OCI-LY1 (cell line): ENCODE results near the gene RPGRIP1L.

Source experiments
- H2AFZ ChIP-seq: fragments of 200-600 bp; sonication (generic), shearing (Covaris generic); 2 replicates; pipeline ENCODE4 v1.6.0; 2014; ENCODE audit warnings: antibody characterized with exemption, mild to moderate bottlenecking, low read length
- H3F3A ChIP-seq: fragments of 200-600 bp; sonication (generic), shearing (Covaris generic); 2 replicates; pipeline ENCODE4 v1.6.0; 2014; ENCODE audit warnings: mild to moderate bottlenecking, antibody characterized with exemption, low read length, moderate library complexity; ENCODE audit not compliant: insufficient read depth
- H3K27ac ChIP-seq: fragments of 200-600 bp; sonication (generic); 2 replicates; pipeline ENCODE4 v1.5.1; 2014; ENCODE audit warnings: low read length, mixed run types, mild to moderate bottlenecking, low read depth; ENCODE audit not compliant: poor library complexity, severe bottlenecking
- H3K27me3 ChIP-seq: fragments of 200-600 bp; sonication (generic); 2 replicates; pipeline ENCODE4 v1.6.0; 2014; ENCODE audit warnings: antibody characterized with exemption, mild to moderate bottlenecking, low read length, moderate library complexity; ENCODE audit not compliant: insufficient read depth
- H3K36me3 ChIP-seq: fragments of 200-600 bp; sonication (generic); 2 replicates; pipeline ENCODE4 v1.6.1; 2014; ENCODE audit warnings: mild to moderate bottlenecking, antibody characterized with exemption, low read length, moderate library complexity, mixed read lengths; ENCODE audit not compliant: insufficient read depth
- H3K4me1 ChIP-seq: fragments of 200-600 bp; sonication (generic); 2 replicates; pipeline ENCODE4 v1.5.1; 2014; ENCODE audit warnings: mild to moderate bottlenecking, low read length, moderate library complexity; ENCODE audit not compliant: insufficient read depth, severe bottlenecking
- H3K4me2 ChIP-seq: fragments of 200-600 bp; sonication (generic), shearing (Covaris generic); 2 replicates; pipeline ENCODE4 v1.6.1; 2014; ENCODE audit warnings: low read length
- H3K4me3 ChIP-seq: fragments of 200-600 bp; sonication (generic); 2 replicates; pipeline ENCODE4 v1.5.1; 2014; ENCODE audit warnings: low read length, low read depth, mild to moderate bottlenecking, mixed read lengths; ENCODE audit not compliant: poor library complexity, severe bottlenecking
- H3K79me2 ChIP-seq: fragments of 200-600 bp; shearing (Covaris generic); 2 replicates; pipeline ENCODE4 v1.6.1; 2016; ENCODE audit warnings: mixed run types, low read length, mixed read lengths; ENCODE audit not compliant: insufficient read depth
- H3K9ac ChIP-seq: fragments of 200-600 bp; sonication (generic), shearing (Covaris generic); 2 replicates; pipeline ENCODE4 v1.6.1; 2014; ENCODE audit warnings: mild to moderate bottlenecking, low read length, mixed read lengths
- H3K9me2 ChIP-seq: fragments of 200-600 bp; sonication (generic), shearing (Covaris generic); 2 replicates; pipeline ENCODE4 v1.6.1; 2014; ENCODE audit warnings: low read depth, mild to moderate bottlenecking, low read length, mixed read lengths
- H3K9me3 ChIP-seq: fragments of 200-600 bp; shearing (Covaris generic); 2 replicates; pipeline ENCODE4 v1.6.1; 2014; ENCODE audit warnings: low read length, mixed read lengths
- H4K20me1 ChIP-seq: fragments of 200-600 bp; sonication (generic), shearing (Covaris generic); 2 replicates; pipeline ENCODE4 v1.6.0; 2016; ENCODE audit warnings: mild to moderate bottlenecking, low read length; ENCODE audit not compliant: insufficient read depth
- CTCF ChIP-seq: fragments of 200-600 bp; sonication (generic), shearing (Covaris generic); IDR thresholded peaks from 2 replicates; pipeline ENCODE4 v1.5.1; 2017; ENCODE audit warnings: mild to moderate bottlenecking, antibody characterized with exemption, low read length, moderate library complexity, mixed read lengths
- EZH2 ChIP-seq: fragments of 200-600 bp; sonication (generic), shearing (Covaris generic); IDR thresholded peaks from 2 replicates; pipeline ENCODE4 v1.8.0; 2017; ENCODE audit warnings: borderline replicate concordance, mixed run types, mild to moderate bottlenecking, antibody characterized with exemption, low read length, moderate library complexity, mixed read lengths

RPGRIP1L gene

GRCh38 chr16:53703590-53704444 is at the start of gene RPGRIP1L, which contains the start of gene FTO:
RPGRIP1L (minus strand) TSS chr16:53703859; CDS start chr16:53700723, 3,136 bp downstream.
FTO (plus strand) TSS chr16:53704156.
- no peaks in the 10 kb centered on the region for H4K20me1 ChIP-seq
- H3F3A ChIP-seq = no peaks in the 10 kb centered on the region
- H3K79me2 ChIP-seq = peaks cover 14% of the 10 kb centered on the region
- peak within 1 kb of the TSS; percentile 87 for H3K4me3 ChIP-seq
- H3K27me3 ChIP-seq = no peaks in the 10 kb centered on the region
- H3K9me2 ChIP-seq = no peaks in the 10 kb centered on the region
- H3K9me3 ChIP-seq = no peaks in the 10 kb centered on the region
- peaks cover 22% of the 10 kb centered on the region for H3K4me1 ChIP-seq
- H3K4me2 ChIP-seq = peak within 1 kb of the TSS; percentile 93
- H3K9ac ChIP-seq = peak within 1 kb of the TSS; percentile 76
- TF ChIP-seq EZH2 (no peak), CTCF (no peak)
- H3K36me3 ChIP-seq = peaks cover 4% of the 10 kb centered on the region; the same call in 1 of the 2 replicates
- H2AFZ ChIP-seq = peak within 1 kb of the TSS; percentile 58
- no peak within 1 kb of the TSS for H3K27ac ChIP-seq

GRCh38 chr16:53753431-53753830 is 49.8 kb upstream of the RPGRIP1L start:
- H3K4me3 ChIP-seq = no peak overlapping the region
- H4K20me1 ChIP-seq = no peaks in the 10 kb centered on the region
- H3K27ac ChIP-seq = no peak overlapping the region
- no peaks in the 10 kb centered on the region for H3K79me2 ChIP-seq
- H3K9me3 ChIP-seq = no peaks in the 10 kb centered on the region
- H3K9me2 ChIP-seq = no peaks in the 10 kb centered on the region
- H3F3A ChIP-seq = no peaks in the 10 kb centered on the region
- H3K36me3 ChIP-seq = no peaks in the 10 kb centered on the region
- H2AFZ ChIP-seq = no peak overlapping the region
- TF ChIP-seq CTCF (peak; percentile 23; the same call in 1 of the 2 replicates), EZH2 (no peak)
- no peak overlapping the region for H3K4me2 ChIP-seq
- peaks cover 27% of the 10 kb centered on the region for H3K4me1 ChIP-seq
- H3K9ac ChIP-seq = no peak overlapping the region
- no peaks in the 10 kb centered on the region for H3K27me3 ChIP-seq

GRCh38 chr16:53752560-53752959 is 48.9 kb upstream of the RPGRIP1L start:
- Histone ChIP-seq H3K27me3 (no peaks in the 10 kb centered on the region), H3K9me2 (no peaks in the 10 kb centered on the region), H3K79me2 (peaks cover 3% of the 10 kb centered on the region; the same call in 1 of the 2 replicates), H3K9ac (no peak overlapping the region), H3K4me3 (no peak overlapping the region), H3K4me2 (no peak overlapping the region), H2AFZ (no peak overlapping the region), H3F3A (no peaks in the 10 kb centered on the region), H4K20me1 (no peaks in the 10 kb centered on the region), H3K27ac (no peak overlapping the region), H3K36me3 (no peaks in the 10 kb centered on the region), H3K9me3 (peaks cover 4% of the 10 kb centered on the region; the same call in 1 of the 2 replicates), H3K4me1 (peaks cover 20% of the 10 kb centered on the region)
- no peak for TF ChIP-seq EZH2
- no peak for TF ChIP-seq CTCF
